22Rv1 (cell line): ENCODE measurements around the gene CLIP4.

Source experiments
- H3K27ac ChIP-seq: fragments of 450-650 bp; 2 replicates; pipeline ENCODE4 v1.5.1; 2017
- ZFX ChIP-seq: fragments of 450-650 bp; IDR thresholded peaks from 2 replicates; pipeline ENCODE4 v1.6.1; 2017; ENCODE audit warnings: antibody characterized with exemption, borderline replicate concordance
- TF ChIP-seq, protein P1 (sequence below): fragments of 450-650 bp; IDR thresholded peaks from 2 replicates; pipeline ENCODE4 v1.5.1; 2017; ENCODE audit warnings: mild to moderate bottlenecking

CLIP4 gene

GRCh38 chr2:29215739-29216608 is 100.8 kb downstream of the CLIP4 start:
- TF ChIP-seq, protein P1, sequence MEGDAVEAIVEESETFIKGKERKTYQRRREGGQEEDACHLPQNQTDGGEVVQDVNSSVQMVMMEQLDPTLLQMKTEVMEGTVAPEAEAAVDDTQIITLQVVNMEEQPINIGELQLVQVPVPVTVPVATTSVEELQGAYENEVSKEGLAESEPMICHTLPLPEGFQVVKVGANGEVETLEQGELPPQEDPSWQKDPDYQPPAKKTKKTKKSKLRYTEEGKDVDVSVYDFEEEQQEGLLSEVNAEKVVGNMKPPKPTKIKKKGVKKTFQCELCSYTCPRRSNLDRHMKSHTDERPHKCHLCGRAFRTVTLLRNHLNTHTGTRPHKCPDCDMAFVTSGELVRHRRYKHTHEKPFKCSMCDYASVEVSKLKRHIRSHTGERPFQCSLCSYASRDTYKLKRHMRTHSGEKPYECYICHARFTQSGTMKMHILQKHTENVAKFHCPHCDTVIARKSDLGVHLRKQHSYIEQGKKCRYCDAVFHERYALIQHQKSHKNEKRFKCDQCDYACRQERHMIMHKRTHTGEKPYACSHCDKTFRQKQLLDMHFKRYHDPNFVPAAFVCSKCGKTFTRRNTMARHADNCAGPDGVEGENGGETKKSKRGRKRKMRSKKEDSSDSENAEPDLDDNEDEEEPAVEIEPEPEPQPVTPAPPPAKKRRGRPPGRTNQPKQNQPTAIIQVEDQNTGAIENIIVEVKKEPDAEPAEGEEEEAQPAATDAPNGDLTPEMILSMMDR: no peak
- TF ChIP-seq ZFX: no peak
- no peak overlapping the region for H3K27ac ChIP-seq

DNA sequence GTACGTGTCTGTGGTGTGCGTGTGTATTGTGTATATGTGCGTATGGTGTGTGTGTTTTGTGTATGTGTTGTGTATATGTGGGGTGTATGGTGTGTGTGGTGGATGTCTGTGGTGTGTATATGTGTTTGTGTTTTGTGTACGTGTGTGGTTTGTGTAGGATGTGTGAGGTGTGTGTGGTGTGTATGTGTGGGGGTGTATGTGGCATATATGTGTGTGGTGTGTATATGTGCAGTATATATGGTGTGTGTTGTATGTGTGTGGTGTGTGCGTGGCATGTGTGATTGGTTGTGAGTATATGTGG is 101.3 kb downstream of the CLIP4 start:
- TF ChIP-seq, protein P1: no peak
- no peak for TF ChIP-seq ZFX
- H3K27ac ChIP-seq: no peak overlapping the region

DNA sequence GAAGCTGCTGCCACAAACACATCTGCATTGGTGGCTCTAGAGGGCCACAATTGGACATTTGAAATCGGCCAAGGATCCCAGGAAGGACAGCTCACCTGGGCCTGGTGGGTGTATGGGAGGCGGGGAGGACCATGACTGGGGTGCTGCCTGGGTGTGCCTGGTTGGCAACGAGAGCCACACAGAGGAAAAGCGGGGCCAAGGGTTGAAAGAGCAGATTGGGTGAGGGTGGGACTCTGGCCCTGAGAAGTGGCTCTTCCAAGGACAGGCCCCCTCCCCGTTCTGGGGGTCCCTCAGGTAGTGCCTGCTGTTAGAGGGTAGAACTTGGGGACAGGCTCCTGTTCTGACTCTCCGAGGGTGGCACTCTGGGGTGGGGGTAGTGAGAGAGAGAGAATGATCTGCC is 102.9 kb downstream of the CLIP4 start:
- no peak overlapping the region for H3K27ac ChIP-seq
- TF ChIP-seq, protein P1: no peak
- no peak for TF ChIP-seq ZFX

GRCh38 chr2:29218550-29219125 is 103.4 kb downstream of the CLIP4 start:
- TF ChIP-seq, protein P1: no peak
- TF ChIP-seq ZFX: no peak
- no peak overlapping the region for H3K27ac ChIP-seq

DNA sequence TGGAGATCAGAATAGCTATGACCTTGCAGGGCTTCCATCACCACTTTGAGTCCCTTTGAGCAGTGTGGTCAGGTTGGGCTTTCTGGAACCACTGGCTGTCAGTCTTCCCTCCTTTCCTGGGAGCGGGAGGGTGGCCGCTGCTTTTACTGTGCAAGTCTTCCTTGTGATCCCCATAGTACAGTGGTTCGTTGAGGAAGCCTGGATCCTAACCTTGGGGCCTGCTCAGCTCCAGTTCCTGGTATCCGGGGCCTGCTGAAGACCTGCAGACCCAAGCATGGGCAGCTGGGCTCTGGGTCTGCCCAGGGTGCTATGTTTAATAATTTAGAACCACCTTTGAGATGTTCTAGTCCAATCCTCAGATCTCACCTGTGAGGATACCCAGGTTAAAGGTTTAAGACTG is 104.2 kb downstream of the CLIP4 start:
- TF ChIP-seq, protein P1: no peak
- no peak for TF ChIP-seq ZFX
- no peak overlapping the region for H3K27ac ChIP-seq

DNA sequence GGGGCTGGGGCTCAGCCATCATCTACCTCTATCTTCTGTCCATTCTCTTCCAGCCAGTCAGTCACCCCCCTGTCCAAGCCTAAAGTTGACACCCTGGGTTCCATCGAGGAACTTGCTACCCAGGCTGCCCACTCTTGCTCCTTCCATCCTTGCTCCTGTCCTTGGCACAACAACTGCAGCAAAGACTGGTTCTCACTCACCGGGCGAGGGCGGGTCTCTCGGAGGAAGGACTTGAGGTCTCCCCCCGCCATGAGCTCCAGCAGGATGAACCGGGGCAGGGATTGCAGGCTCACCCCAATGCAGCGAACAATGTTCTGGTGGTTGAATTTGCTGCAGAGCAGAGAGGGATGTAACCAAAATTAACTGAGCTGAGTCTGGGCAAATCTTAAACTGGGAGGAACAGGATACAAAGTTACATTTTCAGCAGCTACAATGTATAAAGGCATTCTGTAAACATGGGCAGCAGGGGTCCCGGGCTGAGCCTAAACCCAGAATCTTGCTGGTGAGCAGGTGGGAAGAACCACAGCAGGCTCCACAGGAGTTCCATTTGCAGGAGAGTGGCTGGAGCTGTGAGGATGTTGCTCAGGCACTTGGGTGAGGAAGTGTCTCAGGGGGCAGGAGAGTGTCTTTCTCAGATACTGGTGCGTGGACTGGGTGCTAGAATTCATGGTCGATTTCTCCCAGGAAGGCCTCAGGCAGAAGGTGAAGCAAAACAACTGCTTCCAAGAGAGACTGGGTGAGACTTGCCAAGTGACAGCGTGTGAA is 105.5 kb downstream of the CLIP4 start:
- TF ChIP-seq, protein P1: no peak
- no peak for TF ChIP-seq ZFX
- H3K27ac ChIP-seq: no peak overlapping the region
